H1 (cell line): Measurements from ENCODE around the gene PIP4K2C. TPM values are rescaled to one million over a fixed set of nuclear protein-coding genes. Genes with fewer than 3 reads are reported as not detected.

Experiments used
- CBX5 ChIP-seq: fragments of 300-800, 300-1000 bp; sonication (generic); IDR thresholded peaks from 2 replicates; pipeline ENCODE4 v1.7.1; 2016; ENCODE audit warnings: antibody characterized with exemption, low read length, low read depth
- CHD1 ChIP-seq: IDR thresholded peaks from 2 replicates; pipeline ENCODE4 v1.6.1; 2012; ENCODE audit warnings: low read depth, low read length, improper control_type of control experiment
- CHD2 ChIP-seq: IDR thresholded peaks from 2 replicates; pipeline ENCODE4 v1.6.1; 2012; ENCODE audit warnings: low read length, improper control_type of control experiment
- JUND ChIP-seq: IDR thresholded peaks from 2 replicates; pipeline ENCODE4 v1.6.1; 2011; ENCODE audit warnings: mild to moderate bottlenecking, improper control_type of control experiment, low read length
- SAP30 ChIP-seq: fragments of 300-600 bp; sonication (generic); IDR thresholded peaks from 2 replicates; pipeline ENCODE4 v1.7.1; 2012; ENCODE audit warnings: low read length, moderate library complexity, mild to moderate bottlenecking, inconsistent platforms; ENCODE audit not compliant: insufficient read depth, insufficient replicate concordance
- SP1 ChIP-seq: IDR thresholded peaks from 2 replicates; pipeline ENCODE4 v1.6.1; 2011; ENCODE audit warnings: low read depth, low read length
- SUZ12 ChIP-seq: fragments of 200-600 bp; sonication (generic); IDR thresholded peaks from 2 replicates; pipeline ENCODE4 v1.6.1; 2012; ENCODE audit warnings: mild to moderate bottlenecking, inconsistent platforms, low read length, moderate library complexity, mixed read lengths
- TAF1 ChIP-seq: IDR thresholded peaks from 2 replicates; pipeline ENCODE4 v1.6.1; 2011; ENCODE audit warnings: mild to moderate bottlenecking, low read depth, low read length
- polyA plus RNA-seq, 7 experiments: library from polyadenylated mRNA; depleted of rRNA in 3 of 7; stranded (reverse) in 5 of 7; unstranded in 2 of 7; fragments of >200 nt in 5 of 7; fragments of 200-250 nt in 2 of 7; gene quantifications; 1 replicate in 5 of 7; 2 replicates in 1 of 7; 4 replicates in 1 of 7; pipeline versions ENCODE4 v1.2.1 to v1.2.3, GENCODE V29; 2011 to 2013; ENCODE audit warnings: missing spikeins in 2 of 7, mixed read lengths in 2 of 7
- total RNA-seq: library from RNA; stranded (reverse); fragmentation: NEBNext Ultra II Directional; extraction: Animal tissue kit (Norgen Biotek cat#: 25700); gene quantifications from 2 replicates; pipeline ENCODE4 v1.2.1, GENCODE V29; 2021

The PIP4K2C gene
- total and polyA plus RNA-seq, 2 of the 8 experiments (the other 6 are each of a cell fraction or from before 2014, with no cell fraction given), result 25.0 to 27.1 TPM

DNA sequence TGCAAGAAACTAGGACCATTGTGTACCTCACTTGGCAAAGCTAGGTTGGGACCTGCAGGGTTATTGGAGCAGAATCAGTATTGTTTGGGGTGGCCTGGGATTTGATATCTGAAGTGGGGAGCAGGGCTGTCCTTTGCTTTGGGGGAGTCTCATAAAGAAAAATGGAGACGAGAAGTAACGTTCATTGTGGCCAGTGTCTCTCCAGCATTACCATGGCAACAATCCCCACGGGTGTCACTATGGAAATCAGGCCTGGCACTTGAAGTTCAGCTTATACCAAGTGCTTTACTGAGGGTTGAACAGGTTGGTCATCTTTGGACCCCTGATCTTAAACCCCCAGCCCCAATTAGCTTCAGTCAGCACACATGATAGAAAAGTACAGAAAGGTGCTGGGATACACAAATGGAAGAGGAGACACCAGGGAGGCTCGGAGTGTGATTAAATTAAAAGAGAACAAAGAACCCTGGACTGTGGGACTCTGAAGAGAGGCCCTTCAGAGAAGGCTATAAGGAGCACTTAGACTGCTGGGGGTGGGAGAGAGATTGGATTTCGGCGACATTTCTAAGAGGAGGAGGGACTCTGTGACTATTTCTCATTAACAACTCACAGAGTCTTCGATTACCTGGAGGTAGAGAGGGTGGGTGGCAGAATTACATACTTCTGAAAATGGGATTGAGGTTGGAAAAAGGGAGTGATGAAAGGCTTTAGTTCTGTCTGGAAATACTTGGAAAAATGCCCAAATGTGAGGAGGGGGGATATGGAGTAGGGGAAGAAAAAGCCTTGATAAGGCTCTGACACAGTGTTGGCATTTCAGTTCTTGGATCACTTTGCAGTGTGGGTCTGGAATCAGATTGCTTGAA, 37.4 kb upstream of the PIP4K2C start (continued):
- no peak for TF ChIP-seq TAF1
- no peak for TF ChIP-seq JUND
- TF ChIP-seq SUZ12, result no peak
- no peak for TF ChIP-seq CHD1
- TF ChIP-seq CBX5, result no peak
- no peak for TF ChIP-seq SAP30
- TF ChIP-seq CHD2, result no peak
- TF ChIP-seq SP1, result no peak
